Brain microvascular endothelial cell (primary cell): Measurements from ENCODE around the gene MYLIP.

Source experiments
- DNase-seq: peaks from one replicate; pipeline ENCODE4 v3.0.0-alpha.2; 2020
- H3K27ac ChIP-seq: fragments of 250-450 bp; sonication (Bioruptor Pico); 2 replicates; pipeline ENCODE4 v1.5.1; 2020; ENCODE audit warnings: mild to moderate bottlenecking, moderate library complexity
- H3K27me3 ChIP-seq: fragments of 250-450 bp; sonication (Bioruptor Pico); replicated peaks from 2 replicates; pipeline ENCODE4 v1.5.1; 2020; ENCODE audit warnings: mild to moderate bottlenecking
- H3K36me3 ChIP-seq: fragments of 250-450 bp; sonication (Bioruptor Pico); replicated peaks from 2 replicates; pipeline ENCODE4 v1.5.1; 2020; ENCODE audit warnings: mild to moderate bottlenecking
- H3K4me3 ChIP-seq: 2 replicates; pipeline ENCODE4 v1.5.1; 2011; ENCODE audit warnings: low read depth, mild to moderate bottlenecking, control low read depth, low read length, moderate library complexity
- in situ Hi-C: cut with HindIII; loops from 2 replicates; pipeline ENCODE4 v1.10.0; 2017; ENCODE audit warnings: low sequenced_read_pairs, low pct_ligation_motif_present
- TF ChIP-seq, protein P1 (sequence below): IDR thresholded peaks from 2 replicates; pipeline ENCODE4 v1.5.1; 2011; ENCODE audit warnings: low read depth, mild to moderate bottlenecking, moderate library complexity, low read length, control low read depth, inconsistent platforms; ENCODE audit errors: missing control alignments

Gene MYLIP

DNA sequence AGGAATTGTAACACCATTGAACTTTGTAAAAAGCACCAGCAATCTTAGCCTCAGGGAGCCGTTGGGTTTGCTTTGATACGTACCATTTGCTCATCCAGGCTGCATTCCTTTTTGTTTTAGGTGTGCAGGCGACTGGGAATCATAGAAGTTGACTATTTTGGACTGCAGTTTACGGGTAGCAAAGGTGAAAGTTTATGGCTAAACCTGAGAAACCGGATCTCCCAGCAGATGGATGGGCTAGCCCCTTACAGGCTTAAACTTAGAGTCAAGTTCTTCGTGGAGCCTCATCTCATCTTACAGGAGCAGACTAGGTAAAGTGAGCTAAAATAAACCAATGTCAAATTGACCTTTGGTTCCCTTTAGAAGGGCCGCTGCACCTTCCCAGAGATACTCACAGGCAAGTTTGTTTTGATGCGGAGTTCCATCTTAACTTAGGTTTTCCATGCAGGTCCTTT is 1.6 kb downstream of the MYLIP start:
- H3K27me3 ChIP-seq, result peaks cover 3% of the 10 kb centered on the region
- H3K4me3 ChIP-seq, result peak overlapping the region; percentile 73
- peak overlapping the region; percentile 77 for H3K27ac ChIP-seq
- TF ChIP-seq, protein P1, sequence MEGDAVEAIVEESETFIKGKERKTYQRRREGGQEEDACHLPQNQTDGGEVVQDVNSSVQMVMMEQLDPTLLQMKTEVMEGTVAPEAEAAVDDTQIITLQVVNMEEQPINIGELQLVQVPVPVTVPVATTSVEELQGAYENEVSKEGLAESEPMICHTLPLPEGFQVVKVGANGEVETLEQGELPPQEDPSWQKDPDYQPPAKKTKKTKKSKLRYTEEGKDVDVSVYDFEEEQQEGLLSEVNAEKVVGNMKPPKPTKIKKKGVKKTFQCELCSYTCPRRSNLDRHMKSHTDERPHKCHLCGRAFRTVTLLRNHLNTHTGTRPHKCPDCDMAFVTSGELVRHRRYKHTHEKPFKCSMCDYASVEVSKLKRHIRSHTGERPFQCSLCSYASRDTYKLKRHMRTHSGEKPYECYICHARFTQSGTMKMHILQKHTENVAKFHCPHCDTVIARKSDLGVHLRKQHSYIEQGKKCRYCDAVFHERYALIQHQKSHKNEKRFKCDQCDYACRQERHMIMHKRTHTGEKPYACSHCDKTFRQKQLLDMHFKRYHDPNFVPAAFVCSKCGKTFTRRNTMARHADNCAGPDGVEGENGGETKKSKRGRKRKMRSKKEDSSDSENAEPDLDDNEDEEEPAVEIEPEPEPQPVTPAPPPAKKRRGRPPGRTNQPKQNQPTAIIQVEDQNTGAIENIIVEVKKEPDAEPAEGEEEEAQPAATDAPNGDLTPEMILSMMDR, result no peak
- no peak for DNase-seq
- no peaks in the 10 kb centered on the region for H3K36me3 ChIP-seq
- in situ Hi-C loops, result no loop called here

DNA sequence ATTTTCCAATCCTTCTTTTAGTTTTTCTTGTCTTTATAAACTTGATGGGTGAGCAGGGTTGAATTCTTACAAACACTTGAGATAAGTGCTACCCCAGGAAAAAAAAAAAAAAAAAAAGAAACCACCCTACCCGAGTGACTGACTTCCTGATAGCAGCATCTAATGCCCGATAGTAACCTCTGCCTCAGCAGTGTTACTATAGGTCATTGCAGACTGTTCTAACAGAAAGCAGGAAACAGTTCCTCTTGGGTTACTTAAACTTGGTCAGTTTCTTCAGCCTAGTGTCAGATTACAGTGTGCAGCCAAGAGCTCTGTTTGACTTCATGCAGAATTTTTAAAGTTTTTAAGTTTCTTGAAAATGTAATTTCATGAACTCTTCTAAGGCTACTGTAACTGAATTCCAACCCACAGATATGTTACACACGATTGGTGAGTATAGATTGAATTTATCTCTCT is 2.1 kb downstream of the MYLIP start:
- H3K27ac ChIP-seq, result peak overlapping the region; percentile 77
- DNase-seq, result peak; percentile 75
- TF ChIP-seq, protein P1, result no peak
- H3K27me3 ChIP-seq, result peaks cover 1% of the 10 kb centered on the region
- H3K4me3 ChIP-seq, result peak overlapping the region; percentile 73
- in situ Hi-C loops, result no loop called here
- no peaks in the 10 kb centered on the region for H3K36me3 ChIP-seq

DNA sequence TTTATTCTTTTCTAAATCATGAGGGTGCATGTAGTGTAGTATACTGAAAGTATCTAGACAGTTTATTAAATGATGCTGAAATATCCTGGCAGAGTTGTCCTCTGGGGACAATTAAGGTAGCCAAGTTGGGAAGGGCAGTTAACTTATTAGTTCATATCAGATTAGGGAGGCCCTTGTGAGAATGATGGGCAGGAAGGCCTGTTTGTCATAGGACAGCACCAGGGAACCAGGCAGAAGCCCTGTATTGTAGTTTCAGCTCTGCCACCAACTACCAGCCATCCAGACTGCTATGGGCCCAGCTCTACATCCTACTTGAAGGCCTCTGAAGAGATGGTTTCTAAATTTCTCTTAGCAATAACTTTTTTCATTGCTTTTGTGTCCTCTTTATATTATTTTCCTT is 4.0 kb downstream of the MYLIP start:
- H3K36me3 ChIP-seq, result no peaks in the 10 kb centered on the region
- in situ Hi-C loops, result no loop called here
- H3K27ac ChIP-seq, result no peak overlapping the region
- TF ChIP-seq, protein P1, result no peak
- no peak overlapping the region for H3K4me3 ChIP-seq
- no peak for DNase-seq
- no peaks in the 10 kb centered on the region for H3K27me3 ChIP-seq

DNA sequence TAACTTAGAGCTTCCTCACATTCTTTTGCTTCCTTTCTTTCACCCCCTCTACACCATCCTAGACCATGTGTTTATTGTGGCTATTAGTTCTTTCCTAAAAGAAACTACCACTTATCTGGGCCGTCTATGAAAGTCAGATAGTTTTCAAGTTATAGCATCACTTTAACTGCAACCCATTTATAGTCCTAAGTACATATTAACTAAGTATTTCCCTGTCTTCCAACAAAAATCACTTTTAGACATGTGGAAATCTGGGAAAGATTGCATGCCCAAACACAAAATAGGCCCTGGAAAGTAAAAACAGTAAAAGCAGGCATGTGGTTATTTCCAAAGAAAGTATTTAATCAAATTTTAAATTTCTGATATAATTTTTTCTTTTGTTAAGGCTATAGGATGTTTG is 5.5 kb downstream of the MYLIP start:
- H3K36me3 ChIP-seq, result no peaks in the 10 kb centered on the region
- in situ Hi-C loops, result no loop called here
- H3K27me3 ChIP-seq, result no peaks in the 10 kb centered on the region
- no peak for DNase-seq
- H3K4me3 ChIP-seq, result no peak overlapping the region
- H3K27ac ChIP-seq, result no peak overlapping the region
- TF ChIP-seq, protein P1, result no peak

DNA sequence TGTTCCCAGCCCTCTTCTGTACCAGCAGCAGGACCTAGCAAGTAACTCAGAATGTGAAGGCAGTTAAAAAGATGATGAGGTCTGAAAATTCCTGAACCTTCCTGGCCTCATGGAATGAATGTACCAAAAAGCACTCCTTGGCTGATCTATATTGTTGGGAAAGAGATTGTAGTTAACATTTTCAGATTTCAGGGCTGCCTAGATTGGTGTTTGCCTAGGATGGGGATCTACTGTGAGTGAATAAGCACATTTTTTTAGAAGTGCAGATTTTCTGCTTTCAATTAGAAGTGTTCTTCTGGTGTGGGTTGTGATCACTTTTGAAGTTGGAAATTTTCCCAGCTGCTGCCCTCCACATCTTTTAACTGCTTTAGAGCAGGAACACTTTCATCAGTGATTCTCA is 6.2 kb downstream of the MYLIP start:
- in situ Hi-C loops, result no loop called here
- no peaks in the 10 kb centered on the region for H3K36me3 ChIP-seq
- no peak for DNase-seq
- TF ChIP-seq, protein P1, result no peak
- H3K4me3 ChIP-seq, result no peak overlapping the region
- no peaks in the 10 kb centered on the region for H3K27me3 ChIP-seq
- H3K27ac ChIP-seq, result no peak overlapping the region

DNA sequence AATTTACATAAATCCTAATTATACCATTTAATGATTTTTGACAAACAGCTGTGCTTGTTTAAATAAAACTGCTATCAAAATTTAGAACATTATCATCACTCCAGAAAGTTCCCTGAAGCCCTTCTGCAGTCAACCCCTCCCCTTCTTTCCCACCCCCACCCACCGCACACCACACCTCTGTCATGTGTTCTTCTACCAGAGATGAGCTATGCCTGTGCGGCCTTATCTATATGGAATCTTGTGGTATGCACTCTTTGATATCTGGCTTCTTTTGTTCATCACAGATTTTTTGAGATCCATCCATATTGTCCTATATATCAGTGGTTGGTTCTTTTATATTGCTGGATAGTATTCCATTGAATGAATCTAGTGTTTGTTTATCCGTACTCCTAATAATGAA is 7.2 kb downstream of the MYLIP start:
- in situ Hi-C loops, result no loop called here
- Histone ChIP-seq H3K27ac (no peak overlapping the region), H3K27me3 (no peaks in the 10 kb centered on the region), H3K4me3 (no peak overlapping the region), H3K36me3 (no peaks in the 10 kb centered on the region)
- TF ChIP-seq, protein P1, result no peak
- DNase-seq, result no peak
